ENCODE results near the gene CAD.
A peak's percentile ranks its signal among the peaks of the same experiment; 100 is the strongest.

The CAD gene

DNA sequence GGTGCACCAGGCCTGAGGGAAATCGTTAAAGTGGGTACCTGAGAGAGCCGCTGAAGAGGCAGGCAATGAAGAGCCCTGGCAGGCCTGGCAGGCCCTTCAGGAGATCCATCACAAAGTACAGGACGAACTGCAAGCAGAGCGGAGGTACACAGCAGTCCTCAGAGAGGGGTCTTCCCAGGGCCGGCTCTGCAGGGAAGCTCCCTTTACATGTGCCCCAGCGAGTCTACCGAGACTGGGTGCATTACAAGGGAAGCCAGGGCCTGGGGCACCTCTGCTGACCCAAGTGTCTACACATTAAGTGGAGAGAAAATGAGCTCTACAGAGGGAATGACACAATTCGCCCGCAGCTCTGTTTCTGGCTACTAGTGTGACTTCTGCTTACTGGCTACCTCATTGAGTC lies 13.4 kb upstream of the CAD start:
- H3K9ac ChIP-seq (ENCODE audit: low read depth, low read length): no peak overlapping the region
- peaks cover 82% of the 10 kb centered on the region for H3K36me3 ChIP-seq (ENCODE audit: control insufficient read depth, insufficient read depth, low read length)
- no peaks in the 10 kb centered on the region for H3K4me1 ChIP-seq (ENCODE audit: control insufficient read depth, insufficient read depth, low read length)
- H3K4me3 ChIP-seq (ENCODE audit: low read depth, low read length): no peak overlapping the region
- H3K9me3 ChIP-seq (ENCODE audit: control insufficient read depth, insufficient read depth, low read length): no peaks in the 10 kb centered on the region
- no peaks in the 10 kb centered on the region for H3K27me3 ChIP-seq (ENCODE audit: control insufficient read depth, insufficient read depth, low read length)

DNA sequence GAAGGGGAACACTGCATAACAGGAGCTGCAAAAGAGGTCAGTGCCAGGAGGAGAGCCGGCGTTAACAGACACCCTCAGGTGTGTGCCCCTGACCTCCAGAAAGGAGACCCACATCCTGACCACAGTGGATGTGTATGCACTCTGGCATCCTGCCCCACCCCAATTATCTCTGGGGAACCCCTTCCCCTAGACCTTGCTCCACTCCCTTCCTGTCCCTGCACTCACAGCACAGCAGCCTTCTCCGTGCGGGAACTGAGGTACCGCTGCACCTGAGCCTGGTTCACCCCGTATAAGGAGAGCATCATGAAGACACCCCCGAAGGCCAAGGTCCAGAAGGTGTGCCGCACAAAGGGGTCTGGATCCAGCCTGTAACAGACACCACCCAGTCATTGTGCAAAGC lies 12.6 kb upstream of the CAD start:
- Histone ChIP-seq H3K4me3 (ENCODE audit: low read depth, low read length) (no peak overlapping the region), H3K9me3 (ENCODE audit: control insufficient read depth, insufficient read depth, low read length) (no peaks in the 10 kb centered on the region), H3K36me3 (ENCODE audit: control insufficient read depth, insufficient read depth, low read length) (peaks cover 78% of the 10 kb centered on the region), H3K27me3 (ENCODE audit: control insufficient read depth, insufficient read depth, low read length) (no peaks in the 10 kb centered on the region), H3K4me1 (ENCODE audit: control insufficient read depth, insufficient read depth, low read length) (peaks cover 2% of the 10 kb centered on the region), H3K9ac (ENCODE audit: low read depth, low read length) (no peak overlapping the region)

DNA sequence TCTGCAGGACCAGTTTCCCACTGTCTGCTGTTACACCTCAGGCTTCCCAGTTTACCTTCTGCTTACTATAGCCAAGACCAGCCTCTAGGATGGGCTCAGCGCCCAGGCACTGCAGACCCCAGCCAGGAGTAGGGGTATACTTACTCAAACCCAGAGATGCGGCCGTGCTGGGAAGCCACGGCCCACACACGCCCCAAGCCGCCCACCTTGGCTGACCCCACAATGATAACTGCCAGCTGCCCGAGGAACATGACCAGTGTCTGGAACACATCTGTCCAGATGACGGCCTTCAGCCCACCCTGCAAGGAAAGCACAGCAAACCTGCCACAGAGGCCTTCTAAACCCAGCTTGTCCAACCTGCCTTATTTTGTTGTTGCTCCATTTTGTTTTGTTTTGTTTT lies 12.0 kb upstream of the CAD start:
- Histone ChIP-seq H3K9me3 (ENCODE audit: control insufficient read depth, insufficient read depth, low read length) (no peaks in the 10 kb centered on the region), H3K9ac (ENCODE audit: low read depth, low read length) (no peak overlapping the region), H3K4me1 (ENCODE audit: control insufficient read depth, insufficient read depth, low read length) (peaks cover 2% of the 10 kb centered on the region), H3K4me3 (ENCODE audit: low read depth, low read length) (no peak overlapping the region), H3K27me3 (ENCODE audit: control insufficient read depth, insufficient read depth, low read length) (no peaks in the 10 kb centered on the region), H3K36me3 (ENCODE audit: control insufficient read depth, insufficient read depth, low read length) (peaks cover 73% of the 10 kb centered on the region)

DNA sequence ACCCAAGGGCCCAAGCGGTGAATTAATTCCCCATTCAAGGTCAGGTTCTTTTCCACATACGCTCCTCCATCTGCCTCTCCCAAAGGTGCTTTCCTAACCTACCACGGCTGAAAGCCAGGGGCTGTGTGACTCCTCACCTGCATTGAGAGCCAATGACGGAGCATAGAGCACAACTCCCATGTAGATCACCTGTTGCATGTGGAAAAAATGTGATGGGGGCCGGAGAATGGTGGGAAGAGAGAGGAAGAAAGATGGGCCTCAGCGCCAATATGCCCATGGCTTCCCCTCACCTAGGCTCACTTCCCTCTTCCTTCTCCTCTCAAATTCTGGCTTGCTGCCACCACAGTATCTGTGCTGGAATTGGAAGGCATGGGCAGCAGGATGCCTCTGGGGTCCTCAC lies 10.8 kb upstream of the CAD start:
- Histone ChIP-seq H3K36me3 (ENCODE audit: control insufficient read depth, insufficient read depth, low read length) (peaks cover 66% of the 10 kb centered on the region), H3K4me1 (ENCODE audit: control insufficient read depth, insufficient read depth, low read length) (peaks cover 2% of the 10 kb centered on the region), H3K4me3 (ENCODE audit: low read depth, low read length) (no peak overlapping the region)

DNA sequence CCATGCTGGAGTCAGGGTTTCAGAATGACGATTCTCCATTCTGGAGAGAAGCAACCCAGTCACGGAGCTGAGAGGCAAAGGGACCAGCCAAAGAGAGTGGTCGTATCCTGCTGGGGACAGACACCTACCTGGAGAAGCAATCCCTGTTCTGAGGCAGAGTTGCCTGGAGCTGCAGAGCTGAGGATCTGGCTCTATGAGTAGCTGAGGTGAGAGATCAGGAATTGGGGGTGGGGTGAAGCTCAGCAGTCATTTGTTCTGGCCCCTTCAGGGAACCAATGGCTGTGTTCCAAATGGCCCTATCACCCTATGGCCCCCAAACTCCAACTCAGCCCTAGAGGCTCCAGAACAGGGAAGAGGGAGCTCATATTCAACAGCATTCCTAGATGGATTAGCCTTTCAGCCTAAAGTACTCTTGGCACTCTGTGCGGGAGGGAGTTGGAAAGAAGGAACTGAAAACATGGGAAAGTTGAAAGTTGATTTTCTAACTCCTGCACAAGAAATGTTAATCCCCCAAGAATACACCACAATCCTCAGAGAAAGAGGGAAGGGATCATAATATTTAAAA lies 8.6 kb upstream of the CAD start:
- H3K9me3 ChIP-seq (ENCODE audit: control insufficient read depth, insufficient read depth, low read length): no peaks in the 10 kb centered on the region
- H3K4me1 ChIP-seq (ENCODE audit: control insufficient read depth, insufficient read depth, low read length): peaks cover 2% of the 10 kb centered on the region
- H3K27me3 ChIP-seq (ENCODE audit: control insufficient read depth, insufficient read depth, low read length): no peaks in the 10 kb centered on the region
- no peak overlapping the region for H3K9ac ChIP-seq (ENCODE audit: low read depth, low read length)
- H3K36me3 ChIP-seq (ENCODE audit: control insufficient read depth, insufficient read depth, low read length): peaks cover 47% of the 10 kb centered on the region
- H3K4me3 ChIP-seq (ENCODE audit: low read depth, low read length): no peak overlapping the region

More for the DNA sequence above, 10.8 kb upstream of the CAD start:
- Histone ChIP-seq H3K9ac (ENCODE audit: low read depth, low read length) (no peak overlapping the region), H3K9me3 (ENCODE audit: control insufficient read depth, insufficient read depth, low read length) (no peaks in the 10 kb centered on the region), H3K27me3 (ENCODE audit: control insufficient read depth, insufficient read depth, low read length) (no peaks in the 10 kb centered on the region)

DNA sequence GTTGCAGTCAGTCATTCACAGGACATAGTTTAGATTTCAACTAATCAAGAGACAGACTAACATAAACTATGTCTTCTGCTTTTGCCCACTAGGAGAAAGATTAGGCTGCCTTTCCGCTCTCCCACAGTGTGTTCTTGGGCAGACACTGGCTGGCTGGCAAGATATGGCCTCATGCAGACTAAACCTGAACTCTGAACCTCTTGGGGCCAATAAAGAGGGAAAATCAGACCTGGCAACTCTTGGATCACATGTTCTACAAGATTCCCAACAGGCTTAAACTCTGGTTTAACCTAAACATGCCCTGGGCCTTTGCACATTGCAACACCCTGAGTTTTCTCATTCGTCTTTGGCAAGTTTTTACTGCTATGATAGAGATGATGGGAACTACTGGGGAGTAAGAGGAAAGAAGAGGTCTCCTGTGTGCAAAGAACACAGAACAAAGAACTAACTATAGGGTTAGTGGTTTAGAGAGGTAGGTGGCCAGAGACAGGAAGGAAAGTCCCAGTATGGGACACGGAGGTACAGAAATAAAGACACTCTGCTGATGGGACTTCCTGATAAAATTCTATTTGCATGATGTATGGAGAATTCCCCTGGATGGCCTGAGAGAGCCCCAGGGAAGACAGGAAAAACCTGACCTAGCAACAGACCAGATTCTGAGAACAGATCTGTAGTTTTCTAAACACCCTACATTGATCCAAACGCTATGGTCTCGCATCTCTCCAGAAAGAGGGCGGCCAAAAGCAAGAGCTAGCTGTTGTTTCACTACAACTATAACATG lies 7.4 kb upstream of the CAD start:
- peaks cover 35% of the 10 kb centered on the region for H3K36me3 ChIP-seq (ENCODE audit: control insufficient read depth, insufficient read depth, low read length)
- peaks cover 2% of the 10 kb centered on the region for H3K4me1 ChIP-seq (ENCODE audit: control insufficient read depth, insufficient read depth, low read length)
- H3K9me3 ChIP-seq (ENCODE audit: control insufficient read depth, insufficient read depth, low read length): no peaks in the 10 kb centered on the region
- H3K4me3 ChIP-seq (ENCODE audit: low read depth, low read length): no peak overlapping the region
- H3K27me3 ChIP-seq (ENCODE audit: control insufficient read depth, insufficient read depth, low read length): no peaks in the 10 kb centered on the region
- no peak overlapping the region for H3K9ac ChIP-seq (ENCODE audit: low read depth, low read length)

DNA sequence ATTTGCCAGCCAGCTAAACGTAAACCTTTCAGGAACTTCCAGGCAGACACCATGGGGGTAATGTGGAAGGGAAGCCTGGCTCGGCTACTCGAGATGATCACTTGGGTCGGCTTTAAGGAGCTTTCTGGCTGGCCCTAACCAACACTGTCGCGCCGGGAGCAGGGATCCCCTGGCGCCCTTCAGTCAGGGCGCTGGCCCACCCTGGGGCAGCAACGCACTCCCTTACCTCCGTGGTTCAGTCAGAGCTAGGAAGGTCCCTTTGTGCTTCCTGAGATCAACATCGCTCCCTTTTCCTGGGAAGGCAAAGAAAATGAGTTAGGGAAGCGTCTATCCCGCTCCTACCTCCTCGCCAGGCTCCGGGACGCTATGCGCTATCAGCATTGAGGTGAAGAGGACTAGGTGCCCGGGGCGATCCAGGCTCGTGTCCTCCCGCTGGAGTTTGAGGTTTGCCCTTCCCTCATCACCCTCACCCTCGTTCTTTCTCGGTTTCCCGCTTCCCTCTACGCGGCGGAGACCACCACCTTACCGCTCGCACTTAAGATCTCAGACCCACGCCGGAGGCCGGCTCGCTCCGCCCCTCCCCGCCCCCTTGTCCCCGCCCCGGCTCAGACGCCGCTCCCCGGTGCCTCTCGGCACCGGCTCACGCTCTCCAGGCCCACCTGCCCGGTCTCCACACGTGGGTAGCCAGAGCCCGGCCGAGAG lies 5.8 kb upstream of the CAD start:
- H3K36me3 ChIP-seq (ENCODE audit: control insufficient read depth, insufficient read depth, low read length): peaks cover 25% of the 10 kb centered on the region
- H3K9ac ChIP-seq (ENCODE audit: low read depth, low read length): peak overlapping the region; percentile 92
- no peaks in the 10 kb centered on the region for H3K27me3 ChIP-seq (ENCODE audit: control insufficient read depth, insufficient read depth, low read length)
- peak overlapping the region; percentile 95 for H3K4me3 ChIP-seq (ENCODE audit: low read depth, low read length)
- H3K9me3 ChIP-seq (ENCODE audit: control insufficient read depth, insufficient read depth, low read length): no peaks in the 10 kb centered on the region
- H3K4me1 ChIP-seq (ENCODE audit: control insufficient read depth, insufficient read depth, low read length): peaks cover 2% of the 10 kb centered on the region

DNA sequence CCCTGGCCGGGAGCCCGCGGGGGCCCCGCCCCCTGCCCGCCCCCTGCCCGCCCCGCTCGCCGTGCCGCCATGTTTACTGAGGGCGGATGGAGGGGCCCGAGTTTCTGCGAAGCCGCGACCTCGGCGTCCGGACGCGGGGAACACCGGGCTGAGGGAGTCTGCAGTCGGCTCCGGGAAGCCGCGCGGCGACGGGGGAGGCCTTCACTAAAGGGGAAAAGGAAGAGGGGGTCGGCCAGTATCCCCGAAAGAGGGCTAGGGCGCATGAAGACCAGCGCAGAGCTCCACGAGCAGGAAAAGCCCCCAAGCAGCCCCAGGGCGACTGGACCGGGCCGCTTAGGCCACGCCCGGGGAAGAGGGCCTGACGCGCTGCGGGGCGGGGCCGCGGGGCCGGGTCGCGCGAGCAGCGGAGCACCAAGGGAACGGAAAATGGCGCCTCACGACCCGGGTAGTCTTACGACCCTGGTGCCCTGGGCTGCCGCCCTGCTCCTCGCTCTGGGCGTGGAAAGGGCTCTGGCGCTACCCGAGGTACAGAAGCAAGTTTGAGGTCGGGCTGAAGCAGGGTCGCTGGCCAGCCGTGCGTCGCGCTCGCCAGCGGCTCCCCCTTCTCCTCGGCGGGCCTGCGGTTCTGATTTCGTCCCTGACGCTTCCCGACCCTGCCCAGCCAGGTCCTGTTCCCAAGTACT lies 5.1 kb upstream of the CAD start, which contains the start of the genes ATRAID and SLC5A6:
Gene ATRAID, plus strand, starts transcription at position 99 of the 683 bp plus-strand sequence. Its CDS starts 328 bp downstream, at position 427.
Gene SLC5A6, minus strand, starts transcription at position 326 of the 683 bp plus-strand sequence. CDS start 4,618 bp downstream, outside the sequence.
- peak within 1 kb of the TSS; percentile 96 for H3K9ac ChIP-seq (ENCODE audit: low read depth, low read length)
- no peaks in the 10 kb centered on the region for H3K9me3 ChIP-seq (ENCODE audit: control insufficient read depth, insufficient read depth, low read length)
- peaks cover 20% of the 10 kb centered on the region for H3K36me3 ChIP-seq (ENCODE audit: control insufficient read depth, insufficient read depth, low read length)
- no peaks in the 10 kb centered on the region for H3K27me3 ChIP-seq (ENCODE audit: control insufficient read depth, insufficient read depth, low read length)
- peaks cover 2% of the 10 kb centered on the region for H3K4me1 ChIP-seq (ENCODE audit: control insufficient read depth, insufficient read depth, low read length)
- peak within 1 kb of the TSS; percentile 95 for H3K4me3 ChIP-seq (ENCODE audit: low read depth, low read length)

DNA sequence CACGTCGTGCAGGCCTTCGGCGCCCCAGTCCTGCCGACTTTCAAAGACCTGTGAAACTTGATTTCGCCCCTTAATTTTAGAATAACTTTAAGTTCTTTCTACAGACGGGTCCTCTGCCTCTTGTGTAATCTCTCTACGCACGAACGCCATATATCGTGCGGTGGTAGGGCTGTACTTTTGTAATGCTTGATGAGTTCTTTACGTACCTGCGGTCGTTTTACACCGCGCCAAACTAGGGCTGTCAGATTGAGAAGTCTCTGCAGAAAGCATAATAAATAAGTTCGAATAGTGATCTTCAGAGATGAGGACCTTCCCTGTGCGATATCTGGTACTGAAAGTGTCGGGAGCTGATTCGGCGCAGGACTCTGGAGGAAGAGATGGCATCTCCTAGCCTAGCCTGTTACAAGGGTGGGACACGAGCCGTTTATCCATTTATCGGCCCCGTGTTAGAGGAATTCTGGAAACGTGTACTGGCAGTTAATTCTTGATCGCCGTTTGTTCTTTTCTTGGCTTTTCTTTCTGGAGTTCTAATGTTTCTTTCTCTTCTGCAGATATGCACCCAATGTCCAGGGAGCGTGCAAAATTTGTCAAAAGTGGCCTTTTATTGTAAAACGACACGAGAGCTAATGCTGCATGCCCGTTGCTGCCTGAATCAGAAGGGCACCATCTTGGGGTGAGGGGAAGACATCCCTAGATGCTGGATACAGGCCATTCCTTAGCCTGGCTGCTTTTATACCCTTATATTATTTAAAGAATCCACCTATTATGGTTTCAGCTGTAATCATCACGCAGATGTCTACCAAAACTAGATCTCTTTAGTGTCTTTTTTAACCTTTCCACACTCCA lies 4.3 kb upstream of the CAD start:
- peak overlapping the region; percentile 91 for H3K4me3 ChIP-seq (ENCODE audit: low read depth, low read length)
- peaks cover 13% of the 10 kb centered on the region for H3K36me3 ChIP-seq (ENCODE audit: control insufficient read depth, insufficient read depth, low read length)
- H3K9ac ChIP-seq (ENCODE audit: low read depth, low read length): peak overlapping the region; percentile 96
- H3K9me3 ChIP-seq (ENCODE audit: control insufficient read depth, insufficient read depth, low read length): no peaks in the 10 kb centered on the region
- no peaks in the 10 kb centered on the region for H3K27me3 ChIP-seq (ENCODE audit: control insufficient read depth, insufficient read depth, low read length)
- peaks cover 2% of the 10 kb centered on the region for H3K4me1 ChIP-seq (ENCODE audit: control insufficient read depth, insufficient read depth, low read length)

DNA sequence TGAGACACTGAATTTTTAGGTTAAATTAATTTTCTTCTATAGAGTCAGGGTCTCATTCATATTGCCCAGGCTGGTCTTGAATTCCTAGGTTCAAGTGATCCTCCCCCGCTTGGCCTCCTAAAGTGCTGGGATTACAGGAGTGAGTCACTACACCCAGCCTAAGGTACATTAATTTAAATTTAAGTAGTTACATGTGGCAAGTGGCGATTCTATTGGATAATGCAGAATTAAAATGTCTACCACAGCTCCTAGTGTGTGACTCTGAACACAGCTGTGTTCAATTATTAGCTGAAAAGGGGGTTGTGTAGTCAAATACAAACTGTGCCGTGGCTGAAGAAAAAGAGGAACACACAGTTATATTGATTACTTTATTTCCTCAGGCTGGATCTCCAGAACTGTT lies 2.2 kb upstream of the CAD start:
- Histone ChIP-seq H3K9ac (ENCODE audit: low read depth, low read length) (no peak overlapping the region), H3K4me1 (ENCODE audit: control insufficient read depth, insufficient read depth, low read length) (no peaks in the 10 kb centered on the region), H3K9me3 (ENCODE audit: control insufficient read depth, insufficient read depth, low read length) (no peaks in the 10 kb centered on the region), H3K4me3 (ENCODE audit: low read depth, low read length) (no peak overlapping the region), H3K27me3 (ENCODE audit: control insufficient read depth, insufficient read depth, low read length) (no peaks in the 10 kb centered on the region), H3K36me3 (ENCODE audit: control insufficient read depth, insufficient read depth, low read length) (peaks cover 14% of the 10 kb centered on the region)
